ENCODE results near the gene NPTX1.

The NPTX1 gene

DNA sequence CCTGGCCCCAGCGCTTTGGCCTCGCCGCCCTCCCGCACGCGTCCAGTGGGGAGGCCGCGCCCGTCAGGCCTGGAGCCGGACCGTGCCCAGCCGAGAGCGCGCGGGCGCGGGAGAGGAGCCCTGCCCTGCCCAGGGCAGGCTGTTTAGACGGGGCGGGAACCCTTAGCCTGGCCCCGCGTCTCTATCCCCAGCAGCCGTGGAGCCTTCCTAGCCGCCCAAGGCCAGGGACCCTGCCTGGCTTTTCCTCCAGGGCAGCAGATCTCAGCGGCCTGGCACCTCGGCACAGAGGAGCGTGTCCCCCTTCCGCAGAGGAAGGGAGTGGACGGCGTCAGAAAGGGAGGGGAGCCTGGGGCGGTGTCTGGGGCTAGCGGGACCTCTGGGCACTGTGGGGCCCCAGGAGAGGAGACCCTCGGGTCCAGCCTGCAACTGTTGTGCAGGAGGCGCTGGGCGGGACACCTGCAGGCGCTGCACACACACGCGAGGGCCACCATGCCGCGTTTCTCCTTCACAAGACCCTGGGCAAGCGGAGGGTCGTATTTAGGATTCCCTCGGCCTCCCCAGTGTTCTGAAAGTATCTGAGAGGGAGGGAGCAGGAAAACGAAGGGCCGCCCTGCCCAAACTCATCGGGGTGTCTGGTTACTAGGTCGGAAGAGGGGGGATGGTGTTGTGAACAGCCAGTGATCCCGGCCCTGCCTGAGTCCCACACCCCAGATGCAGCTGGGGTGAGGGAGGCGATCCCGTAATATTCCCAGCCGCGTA, 2.3 kb upstream of the NPTX1 start:
- DNase-seq, result no peak

DNA sequence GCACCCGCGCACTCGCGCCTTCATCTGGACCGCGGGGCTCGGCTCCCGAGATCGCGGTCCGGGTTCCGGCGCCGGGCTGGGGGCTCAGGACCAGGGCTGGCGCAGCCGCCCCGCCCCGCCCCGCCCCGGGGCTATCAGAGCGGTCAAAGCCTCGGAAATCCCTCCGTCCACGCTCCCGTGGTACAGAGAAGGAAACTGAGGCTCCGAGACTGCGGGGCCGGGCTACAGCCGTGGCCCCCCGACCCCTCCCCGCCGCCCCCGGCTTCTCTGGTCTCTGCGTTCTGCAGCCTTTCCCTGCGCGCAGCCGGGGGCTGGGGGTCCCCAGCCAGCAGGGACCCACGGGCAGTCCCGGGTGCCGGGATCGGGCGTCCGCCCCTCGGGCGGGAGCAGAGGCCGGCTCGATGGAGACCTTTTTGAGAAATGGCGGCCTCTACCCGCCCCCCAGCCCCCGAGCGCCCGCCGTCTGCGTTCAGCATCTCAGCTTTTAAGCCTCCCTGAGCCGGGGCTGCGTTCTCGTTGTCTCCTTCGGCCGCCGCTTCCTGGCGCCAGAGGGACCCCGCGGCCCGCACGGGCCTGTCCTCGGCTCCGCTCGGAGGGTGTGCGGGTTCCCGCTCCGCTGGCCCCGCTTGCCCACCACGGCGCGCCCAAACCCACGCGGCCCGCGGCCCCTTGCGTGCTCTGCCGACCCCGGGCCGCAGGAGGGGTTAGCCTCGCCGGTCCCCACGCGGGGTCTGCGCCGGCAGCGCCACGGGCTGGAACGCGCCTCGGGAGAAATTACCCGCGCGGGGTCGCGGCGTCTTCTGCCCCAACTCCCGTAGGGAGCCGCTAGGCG, 1.5 kb upstream of the NPTX1 start:
- peak; percentile 53 for DNase-seq

DNA sequence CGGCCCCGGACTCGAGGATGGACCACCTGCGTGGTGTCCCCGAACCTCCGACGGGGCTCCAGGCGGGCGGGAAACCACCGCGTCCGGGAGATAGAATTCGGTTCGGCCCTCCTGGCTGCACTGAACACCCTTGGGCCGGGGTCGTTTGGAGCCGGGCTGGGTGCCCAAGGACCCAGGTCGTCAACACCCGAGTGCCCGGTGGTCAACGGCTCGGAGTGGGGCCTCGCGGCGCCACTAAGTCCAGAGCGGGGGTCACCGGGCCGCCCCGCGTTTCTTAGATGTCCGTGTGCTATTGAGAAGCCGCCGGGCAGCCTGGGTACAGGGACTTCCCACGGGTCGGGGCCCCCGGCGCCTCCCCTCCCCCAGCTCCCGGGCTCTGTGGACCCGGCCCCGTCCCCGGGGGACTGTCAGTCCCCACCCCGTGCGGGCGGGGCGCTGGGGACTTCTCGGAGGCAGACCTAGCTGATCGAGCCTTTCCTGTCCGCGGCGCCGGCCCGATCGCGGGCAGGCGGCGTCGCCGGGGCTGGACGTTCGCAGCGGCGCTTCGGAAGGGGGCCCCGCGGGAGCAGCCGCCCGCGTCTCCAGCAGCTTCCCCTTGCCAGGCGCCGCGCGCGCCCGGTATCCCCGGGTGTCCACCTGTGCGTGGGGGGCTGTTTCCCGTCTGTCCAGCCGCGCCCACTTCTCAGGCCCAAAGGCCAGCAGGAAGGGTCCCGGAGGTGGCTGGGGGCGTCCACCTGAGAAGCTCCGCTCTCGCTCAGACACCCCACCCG, 655 bp upstream of the NPTX1 start:
- peak; percentile 16 for DNase-seq

DNA sequence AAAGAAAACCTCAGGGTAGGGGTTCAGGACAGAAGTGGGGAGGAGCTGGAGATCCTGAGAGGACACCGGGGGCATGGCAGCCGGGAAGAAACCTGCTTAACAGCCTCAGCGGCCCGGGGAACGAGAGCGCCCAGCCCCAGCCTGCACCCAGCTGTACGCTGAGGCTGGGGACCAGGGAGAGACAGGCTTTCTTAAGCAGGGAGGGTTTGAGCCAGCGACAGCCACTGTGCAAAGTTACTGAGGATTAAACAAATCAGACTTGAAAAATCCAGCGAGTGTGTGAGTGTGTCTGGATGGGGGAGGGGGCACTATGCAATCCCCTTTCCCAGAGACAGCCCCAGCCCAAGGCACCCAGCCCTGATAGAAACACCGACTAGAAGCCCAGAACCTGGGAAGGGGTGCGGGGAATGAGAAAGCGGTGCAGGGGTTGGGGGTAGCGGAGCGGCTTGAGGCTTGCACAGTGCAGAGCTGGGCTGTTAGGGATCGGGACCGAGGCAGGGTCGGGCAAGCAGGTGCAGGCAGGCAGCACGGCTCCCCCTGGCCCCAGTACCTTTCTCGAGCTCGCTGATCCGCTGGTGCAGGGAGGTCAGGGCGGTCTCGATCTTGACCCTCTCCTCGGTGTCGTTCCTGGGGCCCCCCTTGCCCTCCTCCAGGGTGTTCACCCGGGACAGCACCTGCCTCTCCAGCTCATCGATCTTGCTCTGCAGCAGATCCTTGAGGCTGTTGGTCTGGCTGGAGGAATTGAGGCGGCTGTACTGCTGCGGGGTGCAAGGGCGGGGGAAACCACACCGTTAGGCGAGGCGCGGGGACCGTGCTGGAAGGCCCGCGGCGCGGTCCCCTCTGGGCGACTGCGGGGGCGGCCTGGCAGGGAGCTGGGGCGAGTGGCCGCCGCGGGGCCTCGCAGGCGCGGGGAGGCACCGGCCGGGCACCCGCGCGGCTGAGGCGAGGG, 1.2 kb downstream of the NPTX1 start:
- peak; percentile 11 for DNase-seq

DNA sequence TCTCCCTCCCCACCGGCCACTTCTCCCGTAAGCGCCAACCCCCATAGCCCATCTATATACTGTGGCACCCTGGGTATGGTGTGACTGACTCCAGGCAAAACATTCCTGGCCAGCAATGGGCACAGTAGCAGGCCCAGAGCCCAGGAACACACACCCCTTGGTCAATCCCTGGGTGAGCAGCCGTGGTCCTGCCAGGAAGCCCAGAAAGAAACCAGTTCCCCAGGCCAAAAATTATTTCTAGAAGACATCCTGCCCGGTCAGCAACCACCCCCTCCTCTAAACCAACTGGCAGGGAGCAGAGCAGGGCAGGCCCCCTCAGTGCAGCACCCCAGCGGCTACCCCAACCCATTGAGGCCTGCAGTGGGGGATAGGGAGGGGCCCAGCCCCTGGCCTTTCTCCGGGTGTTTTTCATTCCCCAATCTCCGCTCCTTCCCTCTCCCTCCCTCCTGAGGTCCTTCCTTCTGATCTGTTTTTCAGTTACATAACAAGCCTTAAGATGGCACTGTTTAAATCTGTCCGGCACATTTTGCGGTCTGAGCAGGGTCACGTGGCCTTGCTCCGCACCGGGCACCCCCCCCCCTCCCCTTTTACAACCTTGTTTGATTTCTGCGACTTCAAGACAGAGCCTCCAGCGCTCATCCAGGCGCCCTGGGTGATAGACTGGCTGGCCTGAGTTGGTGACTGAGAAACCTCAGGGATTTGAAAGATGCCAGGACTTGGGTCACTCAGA, 2.0 kb downstream of the NPTX1 start:
- DNase-seq, result no peak

DNA sequence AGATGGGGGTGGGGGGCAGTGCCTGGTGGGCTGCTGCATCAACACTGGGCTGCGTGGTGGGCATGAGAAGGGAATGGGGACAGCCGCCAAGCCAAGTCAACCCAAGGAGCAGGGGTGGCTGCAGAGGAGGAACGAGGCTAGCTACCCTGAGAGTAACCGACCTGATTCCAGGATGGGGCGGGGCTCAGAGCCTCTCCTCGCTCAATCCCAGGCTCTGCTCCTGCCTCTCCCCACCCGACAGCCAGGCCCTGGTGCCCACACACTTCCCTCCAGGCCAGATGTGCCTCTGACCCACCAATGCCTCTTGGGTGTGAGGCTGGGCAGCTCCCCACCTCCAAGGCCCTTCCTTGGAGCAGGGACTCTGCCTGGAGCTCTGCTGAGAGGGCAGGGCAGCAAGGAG, 2.7 kb downstream of the NPTX1 start:
- no peak for DNase-seq

DNA sequence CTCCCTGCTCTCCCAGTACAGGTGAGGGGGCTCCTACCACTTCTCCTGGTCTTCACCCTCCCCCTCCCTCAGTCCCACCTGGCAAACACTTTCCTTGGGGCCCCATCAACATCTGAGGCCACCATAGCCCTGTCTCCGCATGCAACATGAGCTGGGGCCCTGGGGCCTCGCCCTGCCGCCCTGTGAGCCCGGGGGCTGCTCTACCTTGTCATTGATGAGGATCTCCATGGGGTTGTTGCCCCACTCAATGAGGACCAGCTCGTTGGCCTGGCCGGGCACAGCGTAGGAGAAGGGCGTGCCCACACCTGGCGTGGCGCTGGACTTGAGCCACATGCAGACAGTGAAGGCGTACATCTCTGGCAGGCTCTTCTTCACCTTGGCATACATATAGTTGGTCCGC, 3.4 kb downstream of the NPTX1 start:
- DNase-seq, result no peak

DNA sequence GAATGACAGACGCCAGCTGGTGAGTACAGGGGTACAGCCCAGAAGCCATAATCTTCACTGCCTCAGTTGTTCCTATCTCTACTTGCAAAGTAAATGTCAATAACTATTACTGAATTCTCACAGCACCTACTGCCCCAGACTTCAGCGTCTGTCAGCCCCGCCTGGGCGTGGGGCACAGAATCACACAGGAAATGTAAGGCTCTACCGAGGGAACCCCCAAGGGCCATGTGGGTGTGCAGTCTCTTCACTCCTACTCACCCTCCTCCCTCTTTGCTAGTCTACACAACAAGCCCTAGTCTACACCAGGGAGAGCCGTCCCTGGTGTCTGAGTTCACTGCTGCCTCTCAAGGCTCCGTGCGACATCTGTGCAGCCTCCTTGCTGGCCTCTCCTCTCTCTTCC, 4.5 kb downstream of the NPTX1 start:
- no peak for DNase-seq

DNA sequence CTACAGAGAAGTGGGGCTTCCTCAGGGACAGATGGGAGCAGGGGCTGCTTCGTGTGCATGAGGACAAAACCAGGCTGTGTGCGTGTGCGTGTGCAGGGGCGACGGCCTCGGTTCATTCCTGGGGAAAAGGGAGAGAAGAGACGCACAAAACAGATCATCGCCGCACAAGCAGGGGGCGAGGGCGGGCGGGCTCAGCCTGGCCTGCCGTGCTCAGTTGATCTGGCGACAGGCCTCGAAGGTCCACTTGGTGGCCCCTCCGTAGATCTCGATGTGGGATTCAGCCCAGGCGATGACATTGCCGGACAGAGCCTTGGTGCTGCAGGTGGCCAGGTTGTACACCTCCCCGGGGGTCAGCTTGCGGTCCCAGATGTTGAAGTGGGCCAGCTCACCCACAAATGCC, 5.8 kb downstream of the NPTX1 start:
- DNase-seq, result no peak

DNA sequence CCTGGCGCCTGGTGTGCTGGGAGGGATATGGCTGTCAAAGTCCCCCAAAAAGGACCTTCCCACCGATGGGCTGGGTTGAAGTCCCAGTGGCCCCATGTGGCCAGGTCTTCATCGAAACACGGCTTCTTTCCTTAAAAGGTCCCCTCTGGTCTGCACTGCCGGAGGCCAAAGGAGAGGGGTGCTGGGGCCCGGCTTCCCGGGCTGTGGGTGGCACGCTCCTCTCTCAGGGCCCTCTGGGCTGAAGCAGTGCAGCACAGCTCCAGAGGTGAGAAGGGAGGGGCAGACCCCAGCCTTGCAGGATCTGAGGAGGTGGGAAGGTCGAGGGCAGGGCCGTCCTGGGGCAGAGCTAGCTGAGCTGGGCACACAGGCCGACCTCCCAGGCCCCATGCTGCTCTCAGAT, 6.7 kb downstream of the NPTX1 start:
- no peak for DNase-seq

DNA sequence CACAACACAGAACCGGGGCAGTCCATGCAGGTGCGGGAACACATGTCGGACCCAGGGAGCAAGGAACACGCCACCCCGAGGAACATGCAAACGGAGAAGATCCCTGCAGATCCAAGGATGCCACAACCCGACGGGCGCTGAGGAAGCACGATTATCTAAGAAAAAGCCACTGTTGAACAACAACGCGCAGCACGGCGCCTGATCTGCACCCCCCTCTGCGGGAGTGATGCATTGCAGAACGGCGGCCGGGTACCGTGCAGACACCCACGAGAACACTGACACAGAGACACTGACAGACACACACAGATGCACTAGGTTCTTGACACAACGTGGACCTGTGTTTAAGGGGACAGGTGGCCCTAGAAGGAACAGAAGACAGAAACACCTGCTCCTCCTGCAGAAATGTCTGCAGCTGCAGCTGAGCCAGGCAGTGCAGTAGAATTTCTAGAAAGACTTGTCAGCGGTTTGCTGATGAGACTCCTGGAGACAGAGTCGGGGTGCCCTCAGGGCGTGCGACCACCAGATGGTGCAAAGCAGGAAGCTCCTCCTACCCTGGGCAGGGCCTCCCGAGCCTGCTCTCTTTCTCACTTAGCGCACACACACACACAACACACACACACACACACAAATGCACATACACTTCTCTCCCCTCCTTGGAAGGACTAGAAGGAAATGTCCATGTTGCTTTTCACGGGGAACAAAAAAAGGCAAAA, 7.5 kb downstream of the NPTX1 start:
- DNase-seq, result no peak

DNA sequence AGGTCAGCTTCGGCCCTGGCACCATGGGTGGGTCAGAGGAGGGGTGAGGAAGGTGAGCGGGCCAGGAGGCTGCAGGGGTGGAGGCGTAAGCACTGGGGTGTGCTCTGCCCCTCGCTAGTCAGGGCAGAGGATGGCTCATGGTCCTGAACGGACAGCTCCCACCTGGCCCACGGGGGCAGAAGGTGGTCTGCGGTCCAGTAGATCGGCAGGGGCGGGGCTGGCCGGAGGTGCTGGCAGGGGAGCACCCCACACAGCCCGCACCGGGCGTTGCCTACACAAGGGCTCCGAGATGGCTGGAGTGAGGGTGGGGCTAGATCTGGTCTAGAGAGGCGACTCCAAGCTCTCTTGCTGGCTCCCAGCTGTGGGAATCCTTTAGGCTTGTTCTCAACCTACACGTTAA, 8.2 kb downstream of the NPTX1 start:
- no peak for DNase-seq

DNA sequence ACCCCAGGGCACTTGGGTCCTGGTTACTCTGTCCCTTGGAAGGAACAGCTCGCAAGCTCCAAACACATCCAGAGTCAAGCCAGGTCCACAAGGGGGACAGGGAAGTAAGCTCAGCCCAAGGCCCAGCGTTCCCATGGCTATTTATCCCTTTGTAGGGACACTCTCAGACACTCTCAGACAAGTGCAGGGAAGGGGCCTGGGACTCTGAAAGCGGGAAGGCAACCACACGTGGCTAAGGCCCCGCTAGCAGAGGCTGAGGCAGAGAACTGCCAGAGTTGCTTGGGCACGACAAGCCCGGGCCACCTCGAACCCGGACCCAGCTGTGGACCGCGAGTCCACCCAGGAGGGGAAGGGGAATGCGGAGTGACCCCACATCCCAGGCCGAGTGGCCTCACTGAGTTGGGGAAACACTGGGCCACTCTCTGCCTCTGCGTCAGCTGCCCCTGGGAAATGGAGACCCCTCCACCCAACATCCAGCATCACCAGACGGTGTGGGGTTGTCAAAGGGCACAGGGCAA, 10.2 kb downstream of the NPTX1 start:
- DNase-seq, result no peak

DNA sequence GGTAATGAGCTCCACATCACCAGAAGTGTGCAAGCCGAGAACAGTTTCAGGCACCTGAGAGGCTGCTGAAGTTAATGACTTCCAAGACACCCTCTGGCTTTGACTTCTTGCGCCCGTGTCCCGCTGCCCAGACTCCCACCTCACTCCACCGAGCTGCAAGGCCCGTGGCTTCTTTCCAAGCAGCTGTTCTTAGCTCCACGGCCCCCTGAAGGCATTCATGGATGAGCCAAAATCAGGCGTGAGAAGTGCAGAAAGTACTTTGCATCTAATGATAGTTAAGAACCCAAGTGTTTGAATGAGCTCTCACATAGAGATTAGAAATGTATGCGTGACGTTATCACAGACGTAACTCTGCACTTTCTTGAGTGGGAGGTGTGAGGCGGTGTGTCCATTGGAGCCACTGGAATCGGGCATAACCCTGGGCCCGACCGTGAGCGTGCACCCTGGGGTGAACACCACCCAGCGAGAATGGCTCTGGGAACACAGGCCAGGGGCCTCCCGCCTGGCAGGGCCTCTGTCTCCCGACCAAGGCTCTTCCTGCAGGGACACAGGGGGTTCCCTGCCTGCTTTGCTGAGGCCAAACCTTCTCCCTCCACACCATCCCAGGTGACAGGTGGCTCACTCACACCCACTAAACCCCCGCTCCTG, 11.0 kb downstream of the NPTX1 start:
- no peak for DNase-seq

DNA sequence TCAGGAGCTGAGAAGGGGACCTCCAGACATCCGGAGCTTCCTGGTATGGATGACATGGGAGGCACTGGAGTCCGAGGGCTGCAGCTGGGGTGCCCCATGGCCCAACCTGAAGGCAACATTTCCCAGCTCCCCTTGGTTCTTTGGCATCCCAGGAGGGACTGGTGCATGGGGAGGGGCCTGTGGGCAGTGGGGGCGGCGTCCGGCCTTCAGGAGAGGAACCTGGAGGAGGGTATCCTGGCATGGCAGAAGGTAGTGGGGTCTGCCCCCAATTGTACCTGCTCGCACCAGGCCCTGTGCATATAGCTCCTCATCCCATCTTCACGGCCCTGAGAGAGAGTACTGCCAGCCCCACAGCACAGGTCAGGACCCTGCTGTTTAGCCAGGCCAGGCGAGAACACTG, 11.9 kb downstream of the NPTX1 start:
- DNase-seq, result no peak

DNA sequence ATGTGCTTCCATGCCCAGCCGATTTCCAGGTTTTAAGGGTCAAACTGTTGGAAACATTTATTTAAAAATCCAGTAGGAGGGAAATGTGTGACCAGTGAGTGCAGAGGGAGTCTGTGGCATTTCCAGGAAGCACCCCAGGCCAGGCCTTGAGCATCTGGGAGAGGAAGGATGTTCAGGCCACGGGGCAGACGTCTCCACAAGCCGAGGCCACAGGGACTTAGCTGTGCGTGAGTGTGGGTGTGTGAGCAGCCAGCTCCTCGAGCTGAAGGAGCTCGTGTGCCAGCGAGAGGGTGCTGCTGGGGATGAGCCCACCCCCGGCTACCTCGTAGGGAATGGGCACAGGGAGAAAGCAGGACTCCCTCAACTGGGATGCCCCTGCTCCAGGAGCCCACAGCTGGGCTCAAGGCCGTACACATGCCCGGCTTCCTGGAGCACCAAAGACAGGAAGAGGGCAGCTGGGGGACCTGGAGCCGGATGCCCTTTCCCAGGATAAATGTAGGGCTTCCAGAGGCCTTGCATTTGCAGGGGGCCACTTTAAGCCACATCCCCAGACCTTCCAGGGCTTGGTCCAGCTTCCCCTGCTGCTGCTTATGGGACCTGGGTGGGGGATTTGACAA, 12.5 kb downstream of the NPTX1 start:
- no peak for DNase-seq

DNA sequence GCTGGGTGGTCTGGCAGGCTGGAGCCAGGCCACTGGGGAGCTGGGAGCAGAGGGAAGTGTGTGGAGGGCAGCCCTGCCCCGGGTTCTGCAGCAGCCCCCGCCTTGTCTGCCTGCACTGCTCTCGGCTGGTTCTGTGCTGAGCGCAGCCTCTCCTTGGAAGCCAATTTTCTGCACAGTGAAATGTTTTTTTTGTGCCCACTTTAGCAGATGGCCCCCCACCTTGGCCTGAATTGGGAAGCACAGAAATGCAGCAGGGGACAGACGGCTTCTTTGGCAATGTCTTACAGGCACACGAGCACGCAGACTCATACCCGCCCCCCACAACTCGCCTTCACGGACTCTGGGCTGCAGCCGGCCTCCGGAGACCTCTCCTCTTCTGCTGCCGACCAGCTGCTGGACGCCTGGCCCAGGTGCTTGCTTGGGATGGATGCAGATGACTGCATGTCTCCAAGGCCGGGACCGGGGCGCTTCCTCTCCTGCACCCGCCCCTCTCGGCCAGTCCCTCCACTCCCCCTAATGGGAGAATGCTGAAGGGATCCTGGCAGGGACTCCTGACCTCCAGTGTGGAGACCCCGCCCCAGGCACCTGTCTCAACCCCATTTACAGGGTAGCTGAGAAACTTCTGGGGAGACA, 14.8 kb downstream of the NPTX1 start:
- no peak for DNase-seq

DNA sequence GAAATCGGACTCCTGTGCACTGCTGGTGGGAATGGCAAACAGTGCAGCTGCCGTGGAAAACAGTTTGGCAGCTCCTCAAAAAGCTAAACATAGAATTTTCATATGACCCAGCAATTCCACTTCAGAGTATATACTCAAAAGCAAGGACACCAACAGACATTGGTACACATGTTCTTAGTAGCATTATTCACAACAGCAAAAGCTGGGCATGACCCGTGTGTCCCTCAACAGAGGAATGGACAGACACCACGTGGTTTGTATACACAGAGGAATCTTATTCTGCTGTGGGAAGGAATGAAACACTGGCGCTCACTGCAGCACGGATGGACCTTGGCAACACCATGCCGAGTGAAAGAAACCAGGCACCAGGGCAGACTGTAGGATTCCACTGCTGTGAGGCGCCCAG, 16.0 kb downstream of the NPTX1 start:
- no peak for DNase-seq

DNA sequence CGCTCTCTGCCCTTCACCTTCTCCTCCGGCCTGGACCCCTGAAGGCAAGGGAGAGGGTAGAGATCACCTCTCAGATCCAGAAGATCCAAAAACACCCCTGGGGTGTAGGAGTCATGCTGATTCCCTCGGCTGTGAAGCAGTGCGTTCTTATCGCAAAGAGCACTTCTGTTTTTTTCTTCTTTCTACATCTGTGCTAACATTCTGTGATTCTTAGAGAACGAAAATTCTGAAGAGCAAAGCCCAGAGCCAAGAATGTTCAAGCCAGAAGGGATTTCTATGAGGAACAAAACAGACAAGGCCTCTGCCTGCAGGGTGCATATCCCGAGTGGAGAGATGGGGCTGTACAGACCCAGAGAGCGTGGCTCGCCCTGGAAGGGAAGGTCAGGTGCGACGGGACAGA, 17.2 kb downstream of the NPTX1 start:
- DNase-seq, result no peak

Measured in stimulated activated CD4-positive, alpha-beta T cell treated with anti-CD3 and anti-CD28 coated beads, Interleukin-4, amount 100 ng/mL, for 1 hour (primary cell).